ENCODE results near the gene UBR2. TPM values are rescaled to one million over a fixed set of nuclear protein-coding genes. Genes with fewer than 3 reads are reported as not detected.
"Not testable (repeated sequence)": the region's sequence is repeated elsewhere in the genome, so short reads cannot be mapped to it uniquely, and the experiment has no call there.

Gene UBR2
- total RNA-seq, 1 donor from 2014 or later: 32.3 TPM

GRCh38 chr6:42562788-42563405, 932 bp upstream of the UBR2 start:
- no peaks in the 10 kb centered on the region for H3K36me3 Mint-ChIP-seq (ENCODE audit: unreplicated experiment)
- H3K4me1 Mint-ChIP-seq (ENCODE audit: low read depth, unreplicated experiment): peaks cover 5% of the 10 kb centered on the region
- peak overlapping the region; percentile 85 for H3K4me3 Mint-ChIP-seq (ENCODE audit: unreplicated experiment)

GRCh38 chr6:42564506-42564825, 637 bp downstream of the UBR2 start:
- H3K27ac Mint-ChIP-seq (ENCODE audit: unreplicated experiment): peak overlapping the region; percentile 97
- peaks cover 3% of the 10 kb centered on the region for H3K27me3 Mint-ChIP-seq (ENCODE audit: unreplicated experiment)
- peaks cover 5% of the 10 kb centered on the region for H3K4me1 Mint-ChIP-seq (ENCODE audit: low read depth, unreplicated experiment)
- peaks cover 4% of the 10 kb centered on the region for H3K9me3 Mint-ChIP-seq (ENCODE audit: unreplicated experiment)
- no peak for DNase-seq
- TF ChIP-seq CTCF (IDR thresholded peaks at IDR 0.05; ENCODE audit: partially characterized antibody, unreplicated experiment): no peak
- no peaks in the 10 kb centered on the region for H3K36me3 Mint-ChIP-seq (ENCODE audit: unreplicated experiment)
- H3K4me3 Mint-ChIP-seq (ENCODE audit: unreplicated experiment): peak overlapping the region; percentile 85

More at GRCh38 chr6:42562788-42563405, 932 bp upstream of the UBR2 start:
- no peak for TF ChIP-seq CTCF (IDR thresholded peaks at IDR 0.05; ENCODE audit: partially characterized antibody, unreplicated experiment)
- no peak for DNase-seq
- peaks cover 3% of the 10 kb centered on the region for H3K27me3 Mint-ChIP-seq (ENCODE audit: unreplicated experiment)
- H3K9me3 Mint-ChIP-seq (ENCODE audit: unreplicated experiment): peaks cover 4% of the 10 kb centered on the region
- H3K27ac Mint-ChIP-seq (ENCODE audit: unreplicated experiment): no peak overlapping the region

GRCh38 chr6:42565823-42566613, 2.2 kb downstream of the UBR2 start:
- peak overlapping the region; percentile 85 for H3K4me3 Mint-ChIP-seq (ENCODE audit: unreplicated experiment)
- H3K27ac Mint-ChIP-seq (ENCODE audit: unreplicated experiment): peak overlapping the region; percentile 56
- H3K36me3 Mint-ChIP-seq (ENCODE audit: unreplicated experiment): no peaks in the 10 kb centered on the region
- TF ChIP-seq CTCF (IDR thresholded peaks at IDR 0.05; ENCODE audit: partially characterized antibody, unreplicated experiment): no peak
- H3K4me1 Mint-ChIP-seq (ENCODE audit: low read depth, unreplicated experiment): peaks cover 5% of the 10 kb centered on the region
- H3K9me3 Mint-ChIP-seq (ENCODE audit: unreplicated experiment): peaks cover 4% of the 10 kb centered on the region
- no peak for DNase-seq
- peaks cover 3% of the 10 kb centered on the region for H3K27me3 Mint-ChIP-seq (ENCODE audit: unreplicated experiment)

DNA sequence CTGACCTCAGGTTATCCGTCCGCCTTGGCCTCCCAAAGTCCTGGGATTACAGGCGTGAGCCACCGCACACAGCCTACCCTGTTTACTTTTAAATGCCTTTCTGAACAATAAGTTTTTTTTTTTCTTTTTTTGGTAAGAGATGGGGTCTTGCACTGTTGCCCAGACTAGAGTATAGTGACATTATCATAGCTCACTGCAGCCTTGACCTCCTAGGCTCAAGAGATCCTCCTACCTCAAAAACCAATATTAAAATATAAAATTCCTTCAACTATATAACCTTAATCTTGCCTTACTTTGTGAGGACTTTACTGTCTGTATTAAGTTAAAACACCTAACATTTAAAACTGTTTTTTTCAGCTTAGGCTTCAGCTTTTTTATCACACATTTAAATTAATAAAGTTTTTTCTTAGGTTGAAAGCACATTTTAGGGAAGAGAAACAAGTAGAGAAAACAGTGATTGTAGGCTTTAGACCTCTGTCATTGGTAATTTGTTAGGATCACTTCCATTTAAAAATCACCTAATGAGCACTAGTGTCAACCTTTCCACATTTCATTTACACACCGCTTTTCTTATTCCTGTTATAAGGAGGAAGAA, 2.9 kb downstream of the UBR2 start:
- DNase-seq: no peak
- Mint-ChIP-seq H3K4me3 (ENCODE audit: unreplicated experiment) (no peak overlapping the region), H3K36me3 (ENCODE audit: unreplicated experiment) (no peaks in the 10 kb centered on the region), H3K4me1 (ENCODE audit: low read depth, unreplicated experiment) (peaks cover 5% of the 10 kb centered on the region), H3K9me3 (ENCODE audit: unreplicated experiment) (peaks cover 4% of the 10 kb centered on the region), H3K27me3 (ENCODE audit: unreplicated experiment) (peaks cover 3% of the 10 kb centered on the region), H3K27ac (ENCODE audit: unreplicated experiment) (no peak overlapping the region)
- TF ChIP-seq CTCF (IDR thresholded peaks at IDR 0.05; ENCODE audit: partially characterized antibody, unreplicated experiment): no peak

GRCh38 chr6:42567237-42567636, 3.4 kb downstream of the UBR2 start:
- H3K9me3 Mint-ChIP-seq (ENCODE audit: unreplicated experiment); H3K36me3 Mint-ChIP-seq (ENCODE audit: unreplicated experiment); H3K4me3 Mint-ChIP-seq (ENCODE audit: unreplicated experiment); H3K27me3 Mint-ChIP-seq (ENCODE audit: unreplicated experiment); H3K27ac Mint-ChIP-seq (ENCODE audit: unreplicated experiment); DNase-seq; H3K4me1 Mint-ChIP-seq (ENCODE audit: low read depth, unreplicated experiment): not testable (repeated sequence)

Measured in glutamatergic neuron (in vitro differentiated cells).